ENCODE data around the gene DIP2C. TPM values are rescaled to one million over a fixed set of nuclear protein-coding genes. Genes with fewer than 3 reads are reported as not detected.

Gene DIP2C
- total RNA-seq, 2 donors from 2014 or later, result 13.0 to 13.7 TPM

DNA sequence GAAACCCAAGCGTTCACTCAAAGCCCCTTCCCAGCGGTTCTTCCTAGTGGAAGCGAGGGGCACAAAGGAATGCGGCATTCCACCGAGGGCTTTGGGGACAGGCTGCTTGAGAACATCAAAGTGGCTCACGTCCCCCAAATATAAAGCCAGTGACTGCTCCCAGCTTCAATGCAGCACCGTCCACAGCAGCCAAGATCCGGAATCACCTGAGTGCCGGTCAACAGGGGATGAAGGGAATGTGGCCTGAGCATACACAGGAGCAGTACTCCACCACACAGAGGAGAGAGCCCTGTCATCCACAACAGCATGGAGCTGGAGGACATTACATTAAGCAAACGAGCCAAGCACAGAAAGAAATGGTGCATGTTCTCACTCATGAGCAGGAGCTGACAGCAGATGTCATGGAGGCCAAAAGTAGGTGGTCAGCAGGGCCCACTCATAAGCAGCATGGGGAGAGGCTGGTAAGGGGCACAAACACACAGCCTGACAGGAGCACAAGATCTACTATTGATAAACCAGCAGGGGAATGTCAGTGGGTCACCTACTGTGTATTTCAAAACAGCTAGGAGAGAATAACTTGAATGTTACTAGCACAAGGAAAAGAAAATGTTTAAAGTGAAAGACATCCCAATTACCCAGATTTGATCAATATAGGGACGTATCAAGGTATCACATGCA lies 79.5 kb downstream of the DIP2C start:
- TF ChIP-seq, protein P1, sequence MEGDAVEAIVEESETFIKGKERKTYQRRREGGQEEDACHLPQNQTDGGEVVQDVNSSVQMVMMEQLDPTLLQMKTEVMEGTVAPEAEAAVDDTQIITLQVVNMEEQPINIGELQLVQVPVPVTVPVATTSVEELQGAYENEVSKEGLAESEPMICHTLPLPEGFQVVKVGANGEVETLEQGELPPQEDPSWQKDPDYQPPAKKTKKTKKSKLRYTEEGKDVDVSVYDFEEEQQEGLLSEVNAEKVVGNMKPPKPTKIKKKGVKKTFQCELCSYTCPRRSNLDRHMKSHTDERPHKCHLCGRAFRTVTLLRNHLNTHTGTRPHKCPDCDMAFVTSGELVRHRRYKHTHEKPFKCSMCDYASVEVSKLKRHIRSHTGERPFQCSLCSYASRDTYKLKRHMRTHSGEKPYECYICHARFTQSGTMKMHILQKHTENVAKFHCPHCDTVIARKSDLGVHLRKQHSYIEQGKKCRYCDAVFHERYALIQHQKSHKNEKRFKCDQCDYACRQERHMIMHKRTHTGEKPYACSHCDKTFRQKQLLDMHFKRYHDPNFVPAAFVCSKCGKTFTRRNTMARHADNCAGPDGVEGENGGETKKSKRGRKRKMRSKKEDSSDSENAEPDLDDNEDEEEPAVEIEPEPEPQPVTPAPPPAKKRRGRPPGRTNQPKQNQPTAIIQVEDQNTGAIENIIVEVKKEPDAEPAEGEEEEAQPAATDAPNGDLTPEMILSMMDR (conservative IDR thresholded peaks at IDR 0.05), result no peak

DNA sequence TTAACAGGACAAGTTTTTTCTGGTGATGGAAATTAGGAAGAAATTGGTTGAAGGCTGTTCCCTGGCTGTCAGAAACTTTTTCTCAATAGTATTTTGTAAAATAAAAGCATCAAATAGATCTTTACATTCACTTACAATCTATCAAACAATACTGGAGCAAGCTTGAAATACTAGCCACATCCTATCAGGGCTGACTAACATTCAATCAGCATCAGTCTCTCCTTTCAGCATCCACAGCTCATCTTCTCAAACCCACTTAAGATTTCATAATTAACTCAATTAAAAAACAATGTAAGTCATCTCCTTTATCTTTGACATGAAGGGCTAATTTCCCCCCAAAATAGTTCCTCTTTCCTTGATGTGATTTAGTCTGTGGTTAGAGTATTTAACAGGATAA lies 80.2 kb downstream of the DIP2C start:
- Histone ChIP-seq H3K4me3 (ENCODE audit: low read length) (no peak overlapping the region), H3K9me3 (ENCODE audit: control insufficient read depth, low read length) (no peaks in the 10 kb centered on the region), H3K9ac (ENCODE audit: extremely low read depth, low read length, poor library complexity, severe bottlenecking) (no peak overlapping the region), H3K36me3 (ENCODE audit: control insufficient read depth, insufficient read depth, low read length) (no peaks in the 10 kb centered on the region), H3K27ac (ENCODE audit: low read depth, low read length) (no peak overlapping the region), H3K27me3 (ENCODE audit: control insufficient read depth, insufficient read depth, low read length, poor library complexity, severe bottlenecking) (no peaks in the 10 kb centered on the region), H3K4me1 (ENCODE audit: control insufficient read depth, insufficient read depth, low read length) (no peaks in the 10 kb centered on the region)
- Mint-ChIP-seq H3K27me3 (ENCODE audit: insufficient read depth) (no peaks in the 10 kb centered on the region), H3K9me3 (no peaks in the 10 kb centered on the region), H3K4me3 (no peak overlapping the region), H3K27ac (no peak overlapping the region), H3K4me1 (peaks cover 6% of the 10 kb centered on the region), H3K36me3 (ENCODE audit: low read depth) (no peaks in the 10 kb centered on the region)
- TF ChIP-seq, protein P1 (conservative IDR thresholded peaks at IDR 0.05), result no peak
- no peak for DNase-seq

More for the DNA sequence above, 79.5 kb downstream of the DIP2C start:
- Histone ChIP-seq H3K27me3 (ENCODE audit: control insufficient read depth, insufficient read depth, low read length, poor library complexity, severe bottlenecking) (no peaks in the 10 kb centered on the region), H3K4me1 (ENCODE audit: control insufficient read depth, insufficient read depth, low read length) (no peaks in the 10 kb centered on the region), H3K9ac (ENCODE audit: extremely low read depth, low read length, poor library complexity, severe bottlenecking) (no peak overlapping the region), H3K36me3 (ENCODE audit: control insufficient read depth, insufficient read depth, low read length) (no peaks in the 10 kb centered on the region), H3K4me3 (ENCODE audit: low read length) (no peak overlapping the region), H3K27ac (ENCODE audit: low read depth, low read length) (peak overlapping the region; percentile 45), H3K9me3 (ENCODE audit: control insufficient read depth, low read length) (no peaks in the 10 kb centered on the region)
- no peaks in the 10 kb centered on the region for H3K9me3 Mint-ChIP-seq
- H3K36me3 Mint-ChIP-seq (ENCODE audit: low read depth), result no peaks in the 10 kb centered on the region
- DNase-seq, result no peak
- WGBS, 2 experiments (ENCODE audit: insufficient coverage in 1 of 2, insufficient read length in 1 of 2), result 76 to 87% methylated on average over 9 to 11 of the region's 11 CpGs
- no peaks in the 10 kb centered on the region for H3K27me3 Mint-ChIP-seq (ENCODE audit: insufficient read depth)
- H3K4me1 Mint-ChIP-seq, result peaks cover 6% of the 10 kb centered on the region
- no peak overlapping the region for H3K4me3 Mint-ChIP-seq
- no peak overlapping the region for H3K27ac Mint-ChIP-seq

DNA sequence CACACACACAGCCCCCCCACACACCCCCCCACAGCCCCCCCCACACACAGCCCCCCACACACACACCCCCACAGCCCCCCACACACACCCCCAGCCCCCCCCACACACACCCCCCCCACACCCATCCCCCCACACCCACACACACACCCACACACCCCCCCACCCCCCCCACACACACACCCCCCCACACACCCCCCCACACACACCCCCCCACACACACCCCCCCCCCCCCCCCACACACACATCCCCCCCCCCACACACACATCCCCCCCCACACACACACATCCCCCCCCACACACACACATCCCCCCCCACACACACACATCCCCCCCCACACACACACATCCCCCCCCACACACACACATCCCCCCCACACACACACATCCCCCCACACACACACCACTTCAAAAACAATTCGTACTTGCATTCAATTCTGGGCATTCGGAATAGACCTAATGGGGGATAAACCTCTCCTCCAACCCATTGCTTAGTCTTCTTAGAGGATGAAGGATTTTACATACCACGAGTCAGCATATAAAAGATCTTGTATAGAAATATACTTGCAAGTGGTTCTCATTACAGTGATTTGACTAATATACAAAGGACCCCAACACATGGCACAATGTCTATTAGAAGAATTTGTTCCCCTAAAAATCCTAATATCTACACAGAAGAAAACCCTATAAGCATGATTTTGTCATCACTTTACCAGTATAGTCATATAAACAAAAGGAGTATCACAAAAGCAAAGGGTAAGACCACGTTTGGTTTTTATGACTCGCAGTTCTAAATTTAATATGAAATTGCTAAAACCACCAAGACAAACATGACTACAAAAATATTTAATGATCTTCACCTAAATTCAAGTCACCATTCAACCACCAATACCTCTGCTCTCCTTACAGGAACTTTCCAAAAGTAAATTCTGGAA lies 80.9 kb downstream of the DIP2C start:
- WGBS, 2 experiments (ENCODE audit: insufficient coverage in 1 of 2, insufficient read length in 1 of 2), result 89 to 93% methylated on average over 2 to 4 of the region's 5 CpGs
- H3K9ac ChIP-seq (ENCODE audit: extremely low read depth, low read length, poor library complexity, severe bottlenecking), result no peak overlapping the region
- DNase-seq, result no peak
- no peak overlapping the region for H3K27ac ChIP-seq (ENCODE audit: low read depth, low read length)
- no peaks in the 10 kb centered on the region for H3K9me3 Mint-ChIP-seq
- no peak overlapping the region for H3K4me3 Mint-ChIP-seq
- H3K27ac Mint-ChIP-seq, result no peak overlapping the region
- H3K27me3 ChIP-seq (ENCODE audit: control insufficient read depth, insufficient read depth, low read length, poor library complexity, severe bottlenecking), result no peaks in the 10 kb centered on the region
- H3K36me3 ChIP-seq (ENCODE audit: control insufficient read depth, insufficient read depth, low read length), result no peaks in the 10 kb centered on the region
- no peaks in the 10 kb centered on the region for H3K27me3 Mint-ChIP-seq (ENCODE audit: insufficient read depth)
- no peaks in the 10 kb centered on the region for H3K4me1 ChIP-seq (ENCODE audit: control insufficient read depth, insufficient read depth, low read length)
- TF ChIP-seq, protein P1 (conservative IDR thresholded peaks at IDR 0.05), result no peak
- no peak overlapping the region for H3K4me3 ChIP-seq (ENCODE audit: low read length)
- no peaks in the 10 kb centered on the region for H3K9me3 ChIP-seq (ENCODE audit: control insufficient read depth, low read length)
- no peaks in the 10 kb centered on the region for H3K36me3 Mint-ChIP-seq (ENCODE audit: low read depth)
- peaks cover 4% of the 10 kb centered on the region for H3K4me1 Mint-ChIP-seq
